SK-N-SH treated with all-trans-retinoic acid at 6 μM for 48 hours (cell line): Measurements from ENCODE around the gene MRPL27.

Experiments used
- ATAC-seq: fragments of 200-7000 bp; cut with Tn5 transposase; 3 replicates; pipeline ENCODE4 v1.9.1; 2020; ENCODE audit warnings: mild to moderate bottlenecking, moderate library complexity
- ARNTL ChIP-seq: fragments of 450-650 bp; formaldehyde crosslinking; IDR thresholded peaks from 2 replicates; pipeline ENCODE4 v1.5.0; 2020; ENCODE audit warnings: low read depth, mild to moderate bottlenecking, moderate library complexity, borderline replicate concordance
- BACH2 ChIP-seq: fragments of 250-450 bp; sonication (Bioruptor Pico); IDR thresholded peaks from 2 replicates; pipeline ENCODE4 v1.9.0; 2021; ENCODE audit warnings: mild to moderate bottlenecking, borderline replicate concordance
- CSRNP3 ChIP-seq: fragments of 250-450 bp; sonication (Bioruptor Pico); IDR thresholded peaks from 2 replicates; pipeline ENCODE4 v1.5.1; 2021; ENCODE audit warnings: mild to moderate bottlenecking, moderate library complexity
- ESRRG ChIP-seq: fragments of 250-450 bp; sonication (Bioruptor Pico); IDR thresholded peaks from 2 replicates; pipeline ENCODE4 v1.6.1; 2021; ENCODE audit warnings: mild to moderate bottlenecking
- GLIS3 ChIP-seq: fragments of 250-450 bp; sonication (Bioruptor Pico); IDR thresholded peaks from 2 replicates; pipeline ENCODE4 v1.5.0; 2020; ENCODE audit warnings: mild to moderate bottlenecking, moderate library complexity
- ISL1 ChIP-seq: fragments of 250-450 bp; sonication (Bioruptor Pico); IDR thresholded peaks from 2 replicates; pipeline ENCODE4 v2.1.2; 2022; ENCODE audit warnings: mild to moderate bottlenecking, moderate library complexity
- OSR1 ChIP-seq: fragments of 250-450 bp; sonication (Bioruptor Pico); IDR thresholded peaks from 2 replicates; pipeline ENCODE4 v1.8.0; 2022; ENCODE audit warnings: moderate library complexity, mild to moderate bottlenecking, inconsistent platforms
- PATZ1 ChIP-seq: fragments of 250-450 bp; sonication (Bioruptor Pico); IDR thresholded peaks from 2 replicates; pipeline ENCODE4 v1.8.0; 2020; ENCODE audit warnings: mild to moderate bottlenecking, moderate library complexity, borderline replicate concordance
- PPARA ChIP-seq: fragments of 250-450 bp; sonication (Bioruptor Pico); IDR thresholded peaks from 2 replicates; pipeline ENCODE4 v1.5.0; 2020; ENCODE audit warnings: mild to moderate bottlenecking, borderline replicate concordance
- RARB ChIP-seq: fragments of 250-450 bp; sonication (Bioruptor Pico); IDR thresholded peaks from 2 replicates; pipeline ENCODE4 v1.8.0; 2021; ENCODE audit warnings: mild to moderate bottlenecking, moderate library complexity
- SNAI2 ChIP-seq: fragments of 250-450 bp; sonication (Bioruptor Pico); IDR thresholded peaks from 2 replicates; pipeline ENCODE4 v1.5.0; 2020; ENCODE audit warnings: mild to moderate bottlenecking, moderate library complexity
- TCF4 ChIP-seq: fragments of 250-450 bp; sonication (Bioruptor Pico); IDR thresholded peaks from 2 replicates; pipeline ENCODE4 v1.8.0; 2021; ENCODE audit warnings: mild to moderate bottlenecking, moderate library complexity, borderline replicate concordance
- TOX ChIP-seq: fragments of 250-450 bp; sonication (Bioruptor Pico); IDR thresholded peaks from 2 replicates; pipeline ENCODE4 v1.8.0; 2021; ENCODE audit warnings: mild to moderate bottlenecking, moderate library complexity, borderline replicate concordance
- ZC3H10 ChIP-seq: fragments of 250-450 bp; sonication (Bioruptor Pico); IDR thresholded peaks from 2 replicates; pipeline ENCODE4 v1.5.1; 2021; ENCODE audit warnings: mild to moderate bottlenecking, moderate library complexity
- ZFP3 ChIP-seq: fragments of 250-450 bp; sonication (Bioruptor Pico); IDR thresholded peaks from 2 replicates; pipeline ENCODE4 v1.5.0; 2020; ENCODE audit warnings: mild to moderate bottlenecking, moderate library complexity
- ZFP30 ChIP-seq: fragments of 450-650 bp; formaldehyde crosslinking; IDR thresholded peaks from 2 replicates; pipeline ENCODE4 v1.5.0; 2022; ENCODE audit warnings: mild to moderate bottlenecking, moderate library complexity
- ZNF565 ChIP-seq: fragments of 450-650 bp; formaldehyde crosslinking; conservative IDR thresholded peaks from 2 replicates; pipeline ENCODE4 v1.5.0; 2020; ENCODE audit warnings: low read depth, mild to moderate bottlenecking, moderate library complexity
- ZNF70 ChIP-seq: fragments of 450-650 bp; formaldehyde crosslinking; IDR thresholded peaks from 2 replicates; pipeline ENCODE4 v1.5.0; 2020; ENCODE audit warnings: mild to moderate bottlenecking, moderate library complexity
- ZNF8 ChIP-seq: fragments of 450-650 bp; formaldehyde crosslinking; IDR thresholded peaks from 2 replicates; pipeline ENCODE4 v1.5.0; 2020; ENCODE audit warnings: mild to moderate bottlenecking, moderate library complexity
- TF ChIP-seq, protein P1 (sequence below): fragments of 250-450 bp; sonication (Bioruptor Pico); IDR thresholded peaks from 2 replicates; pipeline ENCODE4 v1.5.0; 2020; ENCODE audit warnings: mild to moderate bottlenecking, moderate library complexity
- TF ChIP-seq, protein P2 (sequence below): fragments of 250-450 bp; sonication (Bioruptor Pico); IDR thresholded peaks from 2 replicates; pipeline ENCODE4 v1.5.1; 2020; ENCODE audit warnings: low read depth, mild to moderate bottlenecking, moderate library complexity

The MRPL27 gene

DNA sequence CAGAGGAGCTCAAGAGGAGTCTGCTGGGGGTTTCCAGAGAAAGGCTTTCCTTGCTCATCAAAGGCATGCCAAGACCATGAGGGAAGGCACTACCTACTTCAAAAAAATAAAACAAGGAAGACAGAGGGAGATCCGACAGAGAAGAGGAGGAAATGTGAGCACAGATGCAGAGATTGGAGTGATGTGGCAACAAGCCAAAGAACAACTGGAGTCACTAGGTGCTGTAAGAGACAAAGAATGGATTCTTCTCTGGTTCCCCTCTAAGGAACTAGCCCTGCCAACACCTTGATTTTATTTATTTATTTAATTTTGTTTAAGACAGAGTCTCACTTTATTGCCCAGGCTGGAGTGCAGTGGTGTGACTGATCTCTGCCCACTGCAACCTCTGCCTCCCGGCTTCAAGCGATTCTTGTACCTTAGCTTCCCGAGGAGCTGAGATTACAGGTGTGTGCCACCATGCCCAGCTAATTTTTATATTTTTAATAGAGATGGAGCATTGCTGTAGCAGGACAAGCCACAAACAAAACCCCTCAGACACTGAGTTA lies 39.3 kb upstream of the MRPL27 start:
- no peak for TF ChIP-seq ZNF565
- TF ChIP-seq ARNTL (CRISPR knock-in tag) = no peak
- no peak for TF ChIP-seq PATZ1 (CRISPR knock-in tag)
- no peak for TF ChIP-seq ZC3H10 (CRISPR knock-in tag)
- TF ChIP-seq CSRNP3 = no peak
- TF ChIP-seq RARB (CRISPR knock-in tag) = no peak
- no peak for TF ChIP-seq GLIS3 (CRISPR knock-in tag)
- no peak for TF ChIP-seq ZFP30 (CRISPR knock-in tag)
- TF ChIP-seq OSR1 (CRISPR knock-in tag) = no peak
- TF ChIP-seq, protein P1, sequence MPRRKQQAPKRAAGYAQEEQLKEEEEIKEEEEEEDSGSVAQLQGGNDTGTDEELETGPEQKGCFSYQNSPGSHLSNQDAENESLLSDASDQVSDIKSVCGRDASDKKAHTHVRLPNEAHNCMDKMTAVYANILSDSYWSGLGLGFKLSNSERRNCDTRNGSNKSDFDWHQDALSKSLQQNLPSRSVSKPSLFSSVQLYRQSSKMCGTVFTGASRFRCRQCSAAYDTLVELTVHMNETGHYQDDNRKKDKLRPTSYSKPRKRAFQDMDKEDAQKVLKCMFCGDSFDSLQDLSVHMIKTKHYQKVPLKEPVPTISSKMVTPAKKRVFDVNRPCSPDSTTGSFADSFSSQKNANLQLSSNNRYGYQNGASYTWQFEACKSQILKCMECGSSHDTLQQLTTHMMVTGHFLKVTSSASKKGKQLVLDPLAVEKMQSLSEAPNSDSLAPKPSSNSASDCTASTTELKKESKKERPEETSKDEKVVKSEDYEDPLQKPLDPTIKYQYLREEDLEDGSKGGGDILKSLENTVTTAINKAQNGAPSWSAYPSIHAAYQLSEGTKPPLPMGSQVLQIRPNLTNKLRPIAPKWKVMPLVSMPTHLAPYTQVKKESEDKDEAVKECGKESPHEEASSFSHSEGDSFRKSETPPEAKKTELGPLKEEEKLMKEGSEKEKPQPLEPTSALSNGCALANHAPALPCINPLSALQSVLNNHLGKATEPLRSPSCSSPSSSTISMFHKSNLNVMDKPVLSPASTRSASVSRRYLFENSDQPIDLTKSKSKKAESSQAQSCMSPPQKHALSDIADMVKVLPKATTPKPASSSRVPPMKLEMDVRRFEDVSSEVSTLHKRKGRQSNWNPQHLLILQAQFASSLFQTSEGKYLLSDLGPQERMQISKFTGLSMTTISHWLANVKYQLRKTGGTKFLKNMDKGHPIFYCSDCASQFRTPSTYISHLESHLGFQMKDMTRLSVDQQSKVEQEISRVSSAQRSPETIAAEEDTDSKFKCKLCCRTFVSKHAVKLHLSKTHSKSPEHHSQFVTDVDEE (CRISPR knock-in tag) = no peak
- TF ChIP-seq ZNF8 = no peak
- ATAC-seq = no peak

DNA sequence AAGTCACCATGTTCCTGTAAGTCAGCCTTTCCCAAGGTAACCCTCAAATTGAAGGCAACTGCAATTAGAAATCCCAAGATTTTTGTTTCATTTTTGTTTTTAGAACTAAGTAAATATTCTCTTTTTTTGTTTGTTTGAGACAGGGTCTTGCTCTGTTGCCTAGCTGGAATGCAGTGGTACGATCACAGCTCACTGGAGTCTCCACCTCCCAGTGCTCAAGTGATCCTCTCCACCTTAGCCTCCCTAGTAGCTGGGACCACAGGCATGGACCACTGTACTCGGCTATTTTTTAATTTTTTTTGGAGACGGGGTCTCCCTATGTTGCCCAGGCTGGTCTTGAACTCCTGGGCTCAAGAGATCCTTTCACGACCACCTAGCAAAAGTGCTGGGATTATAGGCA lies 34.9 kb upstream of the MRPL27 start:
- TF ChIP-seq ZNF565 (no peak), ZNF8 (no peak), ISL1 (CRISPR knock-in tag) (no peak), CSRNP3 (no peak), BACH2 (no peak), OSR1 (CRISPR knock-in tag) (no peak), ZNF70 (CRISPR knock-in tag) (no peak)
- TF ChIP-seq, protein P1 (CRISPR knock-in tag) = no peak
- ATAC-seq = no peak

DNA sequence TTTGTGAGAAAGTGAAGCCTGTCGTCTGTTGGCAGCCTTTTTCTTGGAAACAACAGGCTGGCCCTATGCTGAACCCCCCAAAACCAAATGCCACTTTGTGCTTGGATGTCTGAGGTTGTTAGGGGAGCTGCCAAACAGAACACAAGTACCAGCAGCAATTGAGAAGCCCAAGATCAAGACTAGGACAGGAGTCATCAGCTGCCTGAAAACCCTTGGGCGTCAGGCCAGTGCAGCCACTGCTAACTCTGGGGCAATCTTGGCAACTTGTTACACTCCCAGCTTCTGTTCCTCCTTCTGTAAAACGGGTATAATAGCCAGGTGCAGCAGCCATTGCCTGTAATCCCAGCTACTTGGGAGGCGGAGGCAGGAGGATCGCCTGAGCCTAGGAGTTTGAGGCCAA lies 33.6 kb upstream of the MRPL27 start:
- no peak for ATAC-seq
- TF ChIP-seq ZNF8 (no peak), OSR1 (CRISPR knock-in tag) (no peak), ZFP3 (CRISPR knock-in tag) (no peak), PPARA (CRISPR knock-in tag) (no peak), SNAI2 (CRISPR knock-in tag) (no peak), PATZ1 (CRISPR knock-in tag) (no peak), ISL1 (CRISPR knock-in tag) (no peak), ZNF565 (no peak), TCF4 (CRISPR knock-in tag) (no peak), ESRRG (CRISPR knock-in tag) (no peak), TOX (CRISPR knock-in tag) (no peak)
- TF ChIP-seq, protein P2, sequence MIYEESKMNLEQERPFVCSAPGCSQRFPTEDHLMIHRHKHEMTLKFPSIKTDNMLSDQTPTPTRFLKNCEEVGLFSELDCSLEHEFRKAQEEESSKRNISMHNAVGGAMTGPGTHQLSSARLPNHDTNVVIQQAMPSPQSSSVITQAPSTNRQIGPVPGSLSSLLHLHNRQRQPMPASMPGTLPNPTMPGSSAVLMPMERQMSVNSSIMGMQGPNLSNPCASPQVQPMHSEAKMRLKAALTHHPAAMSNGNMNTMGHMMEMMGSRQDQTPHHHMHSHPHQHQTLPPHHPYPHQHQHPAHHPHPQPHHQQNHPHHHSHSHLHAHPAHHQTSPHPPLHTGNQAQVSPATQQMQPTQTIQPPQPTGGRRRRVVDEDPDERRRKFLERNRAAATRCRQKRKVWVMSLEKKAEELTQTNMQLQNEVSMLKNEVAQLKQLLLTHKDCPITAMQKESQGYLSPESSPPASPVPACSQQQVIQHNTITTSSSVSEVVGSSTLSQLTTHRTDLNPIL (CRISPR knock-in tag) = no peak
- TF ChIP-seq, protein P1 (CRISPR knock-in tag) = no peak
